ENCODE data around the gene PODXL2.

Gene PODXL2

GRCh38 chr3:127628426-127628787, 578 bp upstream of the PODXL2 start:
- DNase-seq (ENCODE audit: low read depth in 2 of 2, low spot score in 1 of 2), result no peak

GRCh38 chr3:127629467-127630403, 750 bp downstream of the PODXL2 start:
- DNase-seq (ENCODE audit: low read depth in 2 of 2, low spot score in 1 of 2), result peak; percentile 35 to 54

GRCh38 chr3:127630811-127631714, 2.1 kb downstream of the PODXL2 start:
- DNase-seq (ENCODE audit: low read depth in 2 of 2, low spot score in 1 of 2), result no peak

GRCh38 chr3:127632035-127632820, 3.2 kb downstream of the PODXL2 start:
- DNase-seq (ENCODE audit: low read depth in 2 of 2, low spot score in 1 of 2), result no peak

- DNase-seq (ENCODE audit: low read depth in 2 of 2, low spot score in 1 of 2), result no peak
Observed at GRCh38 chr3:127634653-127635052, 5.7 kb downstream of the PODXL2 start.

GRCh38 chr3:127637546-127637945, 8.6 kb downstream of the PODXL2 start:
- no peak for DNase-seq (ENCODE audit: low read depth in 2 of 2, low spot score in 1 of 2)

GRCh38 chr3:127637971-127638370, 9.0 kb downstream of the PODXL2 start:
- DNase-seq (ENCODE audit: low read depth in 2 of 2, low spot score in 1 of 2), result no peak

- no peak for DNase-seq (ENCODE audit: low read depth in 2 of 2, low spot score in 1 of 2)
Observed at GRCh38 chr3:127639173-127640041, 10.4 kb downstream of the PODXL2 start.

GRCh38 chr3:127640042-127640355, 11.0 kb downstream of the PODXL2 start:
- no peak for DNase-seq (ENCODE audit: low read depth in 2 of 2, low spot score in 1 of 2)

- DNase-seq (ENCODE audit: low read depth in 2 of 2, low spot score in 1 of 2), result no peak
Observed at GRCh38 chr3:127644641-127645370, 15.8 kb downstream of the PODXL2 start.

- no peak for DNase-seq (ENCODE audit: low read depth in 2 of 2, low spot score in 1 of 2)
Observed at GRCh38 chr3:127645371-127646015, 16.5 kb downstream of the PODXL2 start.

- no peak for DNase-seq (ENCODE audit: low read depth in 2 of 2, low spot score in 1 of 2)
Observed at GRCh38 chr3:127646501-127647046, 17.6 kb downstream of the PODXL2 start.

GRCh38 chr3:127647166-127647844, 18.3 kb downstream of the PODXL2 start:
- DNase-seq (ENCODE audit: low read depth in 2 of 2, low spot score in 1 of 2), result no peak

- DNase-seq (ENCODE audit: low read depth in 2 of 2, low spot score in 1 of 2), result no peak
Observed at GRCh38 chr3:127647845-127648204, 18.8 kb downstream of the PODXL2 start.

GRCh38 chr3:127650236-127650635, 21.3 kb downstream of the PODXL2 start:
- DNase-seq (ENCODE audit: low read depth in 2 of 2, low spot score in 1 of 2), result no peak

GRCh38 chr3:127651516-127652172, 22.7 kb downstream of the PODXL2 start:
- DNase-seq (ENCODE audit: low read depth in 2 of 2, low spot score in 1 of 2), result no peak

GRCh38 chr3:127652246-127652995, 23.4 kb downstream of the PODXL2 start:
- no peak for DNase-seq (ENCODE audit: low read depth in 2 of 2, low spot score in 1 of 2)
